Mammary epithelial cell (primary cell): Measurements from ENCODE around the gene LRBA.

Experiments used
- CTCF ChIP-seq, 2 donors: IDR thresholded peaks in 1 of 2; conservative IDR thresholded peaks in 1 of 2; 2 replicates each; pipeline ENCODE4 v1.5.1; 2011 to 2012; ENCODE audit warnings: inconsistent platforms in 2 of 2, low read length in 2 of 2, mild to moderate bottlenecking in 2 of 2, control low read depth in 1 of 2, low read depth in 1 of 2; ENCODE audit not compliant: insufficient read depth in 1 of 2; ENCODE audit errors: extremely low read depth in 1 of 2
- EZH2 ChIP-seq: IDR thresholded peaks from 2 replicates; pipeline ENCODE4 v1.6.1; 2012; ENCODE audit warnings: low read length, inconsistent platforms, borderline replicate concordance

DNA sequence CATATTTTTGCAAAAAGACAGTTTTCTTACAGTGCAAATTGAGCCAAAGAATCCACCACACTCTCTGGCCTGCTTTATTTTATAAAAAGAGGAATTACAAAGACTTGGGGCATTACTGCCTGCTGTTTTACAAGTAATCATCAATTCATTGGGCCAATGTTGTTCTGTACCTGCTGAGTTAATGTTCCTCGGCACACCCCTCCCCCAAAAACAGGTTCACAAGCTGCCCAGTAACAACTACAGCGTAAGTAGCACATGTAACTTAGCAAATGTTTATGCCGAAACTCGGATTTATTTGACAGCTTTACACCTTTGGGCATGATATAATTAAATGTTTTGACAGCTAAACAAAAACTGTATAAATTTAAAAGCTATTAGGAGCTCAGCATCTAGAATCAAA lies 647.8 kb downstream of the LRBA start:
- TF ChIP-seq CTCF (conservative IDR thresholded peaks at IDR 0.05 in 1 of 2, IDR thresholded peaks at IDR 0.05 in 1 of 2; ENCODE audit: extremely low read depth in 1 of 2, insufficient read depth in 1 of 2, low read depth in 1 of 2, low read length in 2 of 2) = no peak
- no peak for TF ChIP-seq EZH2
